A673 (cell line): ENCODE results near the gene NUPR2. TPM values are rescaled to one million over a fixed set of nuclear protein-coding genes. Genes with fewer than 3 reads are reported as not detected.
"Not testable (repeated sequence)": the region's sequence is repeated elsewhere in the genome, so short reads cannot be mapped to it uniquely, and the experiment has no call there.

ENCODE experiments used
- BruUV-seq: library from RNA; stranded (reverse); fragments of 400-500 nt; replicated peaks from 2 replicates; lab custom pipeline; 2021; lab: Mats Ljungman, UMichigan
- CTCF ChIA-PET: fragments of 300-600 bp; sonication (Branson Sonifier 250); formaldehyde crosslinking; loops from one replicate; lab custom pipeline; 2022; ENCODE audit warnings: antibody characterized with exemption; lab: Charles Lee
- POLR2A ChIA-PET: fragments of 300-600 bp; sonication (Branson Sonifier 250); formaldehyde crosslinking; loops from one replicate; lab custom pipeline; 2022; ENCODE audit warnings: antibody characterized with exemption; ENCODE audit not compliant: low non-redundant PET; lab: Charles Lee
- DNase-seq: peaks from one replicate; pipeline ENCODE4 v3.0.0-alpha.2; 2015; ENCODE audit warnings: low spot score
- H3K27ac ChIP-seq: fragments of 200-600 bp; sonication (generic); 2 replicates; pipeline ENCODE4 v1.5.1; 2016; ENCODE audit warnings: mixed run types, low read depth, mild to moderate bottlenecking, mixed read lengths, antibody characterized with exemption, low read length; ENCODE audit not compliant: poor library complexity, severe bottlenecking
- H3K27me3 ChIP-seq: fragments of 200-600 bp; sonication (generic); replicated peaks from 2 replicates; pipeline ENCODE4 v1.6.1; 2017; ENCODE audit warnings: mixed run types, low read depth, mild to moderate bottlenecking, mixed read lengths, antibody characterized with exemption, low read length; ENCODE audit not compliant: insufficient read depth, poor library complexity
- H3K36me3 ChIP-seq: fragments of 200-600 bp; sonication (generic); 2 replicates; pipeline ENCODE4 v1.6.1; 2016; ENCODE audit warnings: mixed run types, mild to moderate bottlenecking, mixed read lengths, antibody characterized with exemption, low read length; ENCODE audit not compliant: insufficient read depth, poor library complexity, severe bottlenecking
- H3K4me1 ChIP-seq: fragments of 200-600 bp; sonication (generic); 2 replicates; pipeline ENCODE4 v1.6.1; 2017; ENCODE audit warnings: mixed run types, mild to moderate bottlenecking, mixed read lengths, antibody characterized with exemption, low read length; ENCODE audit not compliant: insufficient read depth, poor library complexity, severe bottlenecking
- H3K4me3 ChIP-seq: fragments of 200-600 bp; sonication (generic); 2 replicates; pipeline ENCODE4 v1.5.1; 2016; ENCODE audit warnings: low read depth, mixed run types, mild to moderate bottlenecking, mixed read lengths, low read length; ENCODE audit not compliant: poor library complexity, severe bottlenecking
- H3K9me3 ChIP-seq: fragments of 200-600 bp; sonication (generic); 2 replicates; pipeline ENCODE4 v1.6.1; 2016; ENCODE audit warnings: mixed run types, low read depth, mild to moderate bottlenecking, mixed read lengths, antibody characterized with exemption, low read length; ENCODE audit not compliant: poor library complexity, severe bottlenecking
- EZH2 ChIP-seq: fragments of 200-600 bp; sonication (generic); IDR thresholded peaks from 2 replicates; pipeline ENCODE4 v1.6.1; 2017; ENCODE audit warnings: borderline replicate concordance, low read depth, mild to moderate bottlenecking, mixed read lengths, antibody characterized with exemption, low read length; ENCODE audit not compliant: poor library complexity, severe bottlenecking
- intact Hi-C: fragments of 100-400 bp; cut with micrococcal nuclease; formaldehyde crosslinking; loops from one replicate; pipeline ENCODE4 v1.10.0; 2022; ENCODE audit not compliant: unreplicated experiment
- total RNA-seq: library from RNA; stranded (reverse); gene quantifications from 2 replicates; pipeline ENCODE4 v1.2.3, GENCODE V29; 2021
- TF ChIP-seq, protein P1 (sequence below): fragments of 300-800, 200-600 bp; sonication (generic); conservative IDR thresholded peaks from 2 replicates; pipeline ENCODE4 v1.5.1; 2017; ENCODE audit warnings: low read depth, mild to moderate bottlenecking, antibody characterized with exemption, low read length, moderate library complexity, mixed read lengths

The NUPR2 gene
- total RNA-seq, 1 experiment from 2014 or later: not detected

DNA sequence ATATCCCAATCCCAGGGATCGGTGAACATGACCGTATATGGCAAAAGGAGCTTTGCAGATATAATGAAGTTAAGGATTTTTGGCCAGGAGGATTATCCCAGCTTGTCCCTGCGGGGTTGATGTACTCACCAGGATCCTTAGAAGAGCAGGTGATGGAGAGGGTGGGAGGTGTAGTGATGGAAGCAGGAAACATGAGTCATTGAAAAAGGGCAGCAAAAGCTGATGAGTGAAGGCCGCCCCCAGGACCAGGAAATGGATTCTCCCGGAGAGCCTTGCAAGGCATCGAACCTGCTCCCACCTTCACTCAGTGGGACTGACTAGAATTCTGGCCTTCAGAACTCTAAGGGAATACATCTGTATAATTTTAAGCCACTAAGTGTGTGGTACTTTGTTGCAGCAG lies 5.2 kb upstream of the NUPR2 start:
- TF ChIP-seq, protein P1, sequence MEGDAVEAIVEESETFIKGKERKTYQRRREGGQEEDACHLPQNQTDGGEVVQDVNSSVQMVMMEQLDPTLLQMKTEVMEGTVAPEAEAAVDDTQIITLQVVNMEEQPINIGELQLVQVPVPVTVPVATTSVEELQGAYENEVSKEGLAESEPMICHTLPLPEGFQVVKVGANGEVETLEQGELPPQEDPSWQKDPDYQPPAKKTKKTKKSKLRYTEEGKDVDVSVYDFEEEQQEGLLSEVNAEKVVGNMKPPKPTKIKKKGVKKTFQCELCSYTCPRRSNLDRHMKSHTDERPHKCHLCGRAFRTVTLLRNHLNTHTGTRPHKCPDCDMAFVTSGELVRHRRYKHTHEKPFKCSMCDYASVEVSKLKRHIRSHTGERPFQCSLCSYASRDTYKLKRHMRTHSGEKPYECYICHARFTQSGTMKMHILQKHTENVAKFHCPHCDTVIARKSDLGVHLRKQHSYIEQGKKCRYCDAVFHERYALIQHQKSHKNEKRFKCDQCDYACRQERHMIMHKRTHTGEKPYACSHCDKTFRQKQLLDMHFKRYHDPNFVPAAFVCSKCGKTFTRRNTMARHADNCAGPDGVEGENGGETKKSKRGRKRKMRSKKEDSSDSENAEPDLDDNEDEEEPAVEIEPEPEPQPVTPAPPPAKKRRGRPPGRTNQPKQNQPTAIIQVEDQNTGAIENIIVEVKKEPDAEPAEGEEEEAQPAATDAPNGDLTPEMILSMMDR: no peak
- TF ChIP-seq EZH2: no peak
- Histone ChIP-seq H3K4me3 (no peak overlapping the region), H3K27ac (no peak overlapping the region), H3K36me3 (no peaks in the 10 kb centered on the region), H3K9me3 (no peaks in the 10 kb centered on the region), H3K4me1 (no peaks in the 10 kb centered on the region), H3K27me3 (no peaks in the 10 kb centered on the region)
- no peak for DNase-seq
- no TSS peak for BruUV-seq
- POLR2A ChIA-PET: no interaction called here
- intact Hi-C loops: no loop called here
- CTCF ChIA-PET: interaction anchor here (0.6 kb wide), 1 partner anchor 32 kb away, joined by 3 read pairs; no protein-coding TSS in a partner anchor

- POLR2A ChIA-PET, H3K4me3 ChIP-seq, BruUV-seq, H3K9me3 ChIP-seq, H3K27ac ChIP-seq, DNase-seq, CTCF ChIA-PET, H3K36me3 ChIP-seq, H3K27me3 ChIP-seq, intact Hi-C loops, H3K4me1 ChIP-seq: not testable (repeated sequence)
These were observed 4.0 kb downstream of the NUPR2 start for GRCh38 chr7:56112244-56112643.

DNA sequence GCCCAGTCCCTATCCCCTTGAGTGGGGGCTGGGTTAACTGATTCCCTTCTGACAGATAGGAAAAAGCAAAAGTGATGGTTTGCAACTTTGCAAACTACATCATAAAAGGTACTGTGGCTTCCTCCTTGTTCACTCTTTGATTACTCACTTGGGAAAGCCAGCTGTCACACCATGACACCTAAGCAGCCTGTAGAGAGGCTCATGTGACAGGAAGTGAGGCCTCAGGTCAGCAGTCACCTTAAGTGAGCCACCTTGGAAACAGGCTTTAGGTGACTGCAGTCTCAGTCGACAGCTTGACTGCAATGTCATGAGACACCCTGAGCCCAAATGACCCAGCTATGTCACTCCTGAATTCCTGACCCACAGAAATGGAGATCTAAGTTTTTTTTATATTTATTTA lies 5.6 kb downstream of the NUPR2 start:
- Histone ChIP-seq H3K36me3 (no peaks in the 10 kb centered on the region), H3K4me1 (no peaks in the 10 kb centered on the region), H3K27me3 (no peaks in the 10 kb centered on the region), H3K9me3 (no peaks in the 10 kb centered on the region), H3K4me3 (no peak overlapping the region), H3K27ac (no peak overlapping the region)
- POLR2A ChIA-PET: no interaction called here
- intact Hi-C loops: no loop called here
- TF ChIP-seq, protein P1: no peak
- no peak for TF ChIP-seq EZH2
- CTCF ChIA-PET: no interaction called here
- no TSS peak for BruUV-seq
- no peak for DNase-seq

DNA sequence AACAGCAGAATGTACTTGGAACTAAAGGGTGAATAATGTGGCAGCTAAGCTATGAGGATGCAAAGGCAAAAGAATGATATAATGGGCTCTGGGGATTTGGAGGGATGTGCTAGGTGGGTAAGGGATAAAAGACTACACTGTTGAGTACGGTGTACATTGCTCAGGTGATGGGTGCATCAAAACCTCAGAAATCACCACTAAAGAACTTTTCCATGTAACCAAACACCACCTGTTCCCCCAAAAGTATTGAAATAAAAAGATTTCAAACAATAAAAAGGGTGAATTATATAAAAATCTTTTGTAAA lies 8.3 kb downstream of the NUPR2 start:
- Histone ChIP-seq H3K36me3 (peaks cover 17% of the 10 kb centered on the region), H3K27ac (no peak overlapping the region), H3K27me3 (no peaks in the 10 kb centered on the region), H3K9me3 (no peaks in the 10 kb centered on the region), H3K4me3 (no peak overlapping the region), H3K4me1 (no peaks in the 10 kb centered on the region)
- BruUV-seq: no TSS peak
- intact Hi-C loops: no loop called here
- no peak for DNase-seq
- ChIA-PET CTCF (no interaction called here), POLR2A (no interaction called here)
- TF ChIP-seq EZH2: no peak
- TF ChIP-seq, protein P1: no peak
